SU-DHL-6 (cell line): ENCODE measurements around the gene GCNT3.

Experiments
- H2AFZ ChIP-seq: fragments of 200-600 bp; sonication (generic); 2 replicates; pipeline ENCODE4 v1.6.1; 2014; ENCODE audit warnings: low read depth, mild to moderate bottlenecking, moderate library complexity, mixed read lengths, antibody characterized with exemption, low read length; ENCODE audit not compliant: severe bottlenecking
- H3F3A ChIP-seq: fragments of 200-600 bp; shearing (Covaris generic); 2 replicates; pipeline ENCODE4 v1.6.0; 2016; ENCODE audit warnings: antibody characterized with exemption, mild to moderate bottlenecking; ENCODE audit not compliant: insufficient read depth
- H3K27ac ChIP-seq: fragments of 200-600 bp; sonication (generic); 2 replicates; pipeline ENCODE4 v1.5.1; 2016; ENCODE audit warnings: low read depth, mild to moderate bottlenecking, low read length, moderate library complexity, mixed read lengths
- H3K27me3 ChIP-seq: fragments of 200-600 bp; sonication (generic), shearing (Covaris generic); 2 replicates; pipeline ENCODE4 v1.6.0; 2014; ENCODE audit warnings: mild to moderate bottlenecking, low read length
- H3K36me3 ChIP-seq: fragments of 200-600 bp; sonication (generic); 2 replicates; pipeline ENCODE4 v1.6.1; 2014; ENCODE audit warnings: mild to moderate bottlenecking, low read length, mixed read lengths
- H3K4me2 ChIP-seq: fragments of 300-600, 200-600 bp; shearing (Covaris generic), sonication (generic); 2 replicates; pipeline ENCODE4 v1.6.0; 2014; ENCODE audit warnings: low read length, low read depth, mild to moderate bottlenecking; ENCODE audit not compliant: poor library complexity, severe bottlenecking
- H3K4me3 ChIP-seq: fragments of 200-600 bp; sonication (generic); 2 replicates; pipeline ENCODE4 v1.5.1; 2014; ENCODE audit warnings: antibody characterized with exemption, low read length, mild to moderate bottlenecking, mixed read lengths; ENCODE audit not compliant: insufficient read depth, poor library complexity, severe bottlenecking
- H3K79me2 ChIP-seq: fragments of 200-600 bp; sonication (generic); 2 replicates; pipeline ENCODE4 v1.6.1; 2014; ENCODE audit warnings: mild to moderate bottlenecking, low read length, moderate library complexity; ENCODE audit not compliant: insufficient read depth
- H3K9ac ChIP-seq: fragments of 200-600 bp; sonication (generic); 2 replicates; pipeline ENCODE4 v1.7.0; 2014; ENCODE audit warnings: mild to moderate bottlenecking, low read length
- H3K9me2 ChIP-seq: fragments of 200-600 bp; sonication (generic); replicated peaks from 2 replicates; pipeline ENCODE4 v1.6.1; 2014; ENCODE audit warnings: low read length; ENCODE audit not compliant: insufficient read depth
- H3K9me3 ChIP-seq: fragments of 200-600 bp; sonication (generic); 2 replicates; pipeline ENCODE4 v1.6.1; 2014; ENCODE audit warnings: low read length, mixed read lengths; ENCODE audit not compliant: insufficient read depth
- H4K20me1 ChIP-seq: fragments of 200-600 bp; sonication (generic); 2 replicates; pipeline ENCODE4 v1.6.1; 2014; ENCODE audit warnings: low read depth, mild to moderate bottlenecking, antibody characterized with exemption, low read length, moderate library complexity, mixed read lengths
- EZH2phosphoT487 ChIP-seq: fragments of 200-600 bp; sonication (generic), shearing (Covaris generic); conservative IDR thresholded peaks from 2 replicates; pipeline ENCODE4 v1.6.1; 2018; ENCODE audit warnings: mild to moderate bottlenecking, antibody characterized with exemption, low read length, moderate library complexity, mixed read lengths
- TF ChIP-seq, protein P1 (sequence below): fragments of 200-600 bp; sonication (generic); IDR thresholded peaks from one replicate; pipeline ENCODE4 v1.5.1; 2017; ENCODE audit warnings: antibody characterized with exemption, mild to moderate bottlenecking, low read length, moderate library complexity; ENCODE audit not compliant: insufficient read depth, poor library complexity, severe bottlenecking

GCNT3 gene

DNA sequence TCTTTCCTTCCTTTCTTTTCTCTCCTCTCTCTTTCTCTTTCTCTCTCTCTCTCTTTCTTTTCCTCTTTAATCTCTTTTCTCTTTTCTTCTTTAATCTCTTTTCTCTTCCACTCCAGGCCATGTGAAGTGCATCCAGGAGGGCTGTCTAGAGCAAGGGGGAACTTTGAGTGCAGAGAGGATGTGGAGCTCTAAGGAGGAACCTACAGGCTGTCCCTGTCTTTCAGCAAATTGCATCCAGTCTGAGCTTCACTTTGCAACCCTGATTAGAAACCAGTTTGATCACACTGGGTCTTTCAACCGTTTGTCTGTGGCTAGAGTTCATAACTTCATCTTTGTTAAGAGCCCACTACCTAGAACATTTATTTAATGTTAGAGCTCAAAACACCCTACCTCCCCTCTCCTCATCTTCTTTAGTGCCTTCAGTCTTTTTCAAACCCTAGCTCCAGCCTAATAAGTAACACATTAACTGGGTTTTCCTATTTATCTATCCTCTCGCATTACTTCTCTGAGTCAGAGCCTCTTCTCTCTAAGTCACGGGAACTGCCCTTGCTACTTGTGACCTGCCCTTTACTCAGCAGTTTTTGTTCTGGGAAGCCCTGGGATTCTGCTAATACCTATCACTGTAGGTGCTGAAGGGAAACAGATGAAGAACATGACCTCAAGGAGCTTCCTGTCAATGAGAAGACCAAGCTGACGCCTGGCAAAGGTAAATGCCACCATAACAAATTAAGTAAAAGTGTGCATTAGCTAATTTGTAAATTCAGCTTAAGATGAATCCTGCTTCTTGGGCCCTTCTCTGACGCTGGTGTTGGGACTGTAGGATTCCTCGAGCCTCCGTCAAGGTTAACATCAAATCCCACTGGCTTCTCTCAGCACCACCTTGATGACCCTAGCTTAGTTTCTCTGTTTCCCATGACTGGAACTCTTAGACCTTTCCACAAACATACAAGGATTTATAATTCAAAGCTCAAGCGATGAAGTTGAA lies at the start of gene GCNT3:
GCNT3 (plus strand) TSS at position 508 of the 985 bp plus-strand sequence. CDS start 6,456 bp downstream, outside the sequence.
- Histone ChIP-seq H3K27me3 (no peaks in the 10 kb centered on the region), H3K27ac (no peak within 1 kb of the TSS), H3K36me3 (no peaks in the 10 kb centered on the region), H3K9me2 (no peaks in the 10 kb centered on the region), H3K4me2 (no peak within 1 kb of the TSS), H3K79me2 (no peaks in the 10 kb centered on the region), H3K4me3 (no peak within 1 kb of the TSS), H3K9me3 (no peaks in the 10 kb centered on the region), H4K20me1 (no peaks in the 10 kb centered on the region), H2AFZ (no peak within 1 kb of the TSS), H3F3A (no peaks in the 10 kb centered on the region), H3K9ac (no peak within 1 kb of the TSS)
- TF ChIP-seq, protein P1, sequence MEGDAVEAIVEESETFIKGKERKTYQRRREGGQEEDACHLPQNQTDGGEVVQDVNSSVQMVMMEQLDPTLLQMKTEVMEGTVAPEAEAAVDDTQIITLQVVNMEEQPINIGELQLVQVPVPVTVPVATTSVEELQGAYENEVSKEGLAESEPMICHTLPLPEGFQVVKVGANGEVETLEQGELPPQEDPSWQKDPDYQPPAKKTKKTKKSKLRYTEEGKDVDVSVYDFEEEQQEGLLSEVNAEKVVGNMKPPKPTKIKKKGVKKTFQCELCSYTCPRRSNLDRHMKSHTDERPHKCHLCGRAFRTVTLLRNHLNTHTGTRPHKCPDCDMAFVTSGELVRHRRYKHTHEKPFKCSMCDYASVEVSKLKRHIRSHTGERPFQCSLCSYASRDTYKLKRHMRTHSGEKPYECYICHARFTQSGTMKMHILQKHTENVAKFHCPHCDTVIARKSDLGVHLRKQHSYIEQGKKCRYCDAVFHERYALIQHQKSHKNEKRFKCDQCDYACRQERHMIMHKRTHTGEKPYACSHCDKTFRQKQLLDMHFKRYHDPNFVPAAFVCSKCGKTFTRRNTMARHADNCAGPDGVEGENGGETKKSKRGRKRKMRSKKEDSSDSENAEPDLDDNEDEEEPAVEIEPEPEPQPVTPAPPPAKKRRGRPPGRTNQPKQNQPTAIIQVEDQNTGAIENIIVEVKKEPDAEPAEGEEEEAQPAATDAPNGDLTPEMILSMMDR = no peak
- TF ChIP-seq EZH2phosphoT487 = no peak

DNA sequence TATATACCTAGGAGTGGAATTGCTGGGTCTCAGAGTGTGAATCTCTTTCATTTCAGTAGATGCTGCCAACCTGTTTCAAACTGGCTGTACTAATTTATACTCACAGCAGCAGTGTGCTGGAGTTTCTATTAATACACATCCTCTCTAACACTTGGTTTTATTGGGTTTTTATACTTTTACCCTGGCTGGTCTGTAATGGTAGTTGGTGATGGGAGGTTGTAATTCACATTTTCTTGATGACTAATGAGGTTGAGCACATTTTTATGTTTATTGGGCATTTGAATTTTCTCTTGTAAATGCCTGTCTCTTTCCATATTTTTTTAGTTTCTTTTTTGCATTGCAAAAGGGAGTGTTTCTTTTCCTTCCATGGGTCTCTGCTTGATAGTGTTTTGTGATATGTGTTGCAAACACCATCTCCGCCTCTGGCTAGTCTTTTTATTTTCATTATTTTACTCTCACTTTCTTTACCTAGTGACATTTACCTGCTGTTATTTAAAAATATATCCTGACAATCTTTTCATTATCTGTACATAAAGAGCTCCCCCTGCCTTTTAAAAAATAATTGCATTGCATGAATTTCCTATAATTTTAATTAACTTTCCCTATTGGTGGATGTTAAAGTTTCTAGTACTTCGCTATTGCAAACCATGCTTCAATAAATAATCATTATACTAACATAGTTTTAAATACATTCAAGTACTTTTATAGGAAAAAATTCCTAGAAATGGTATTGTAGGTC lies 49.0 kb upstream of the GCNT3 start:
- no peaks in the 10 kb centered on the region for H3K36me3 ChIP-seq
- no peak overlapping the region for H2AFZ ChIP-seq
- no peaks in the 10 kb centered on the region for H4K20me1 ChIP-seq
- no peaks in the 10 kb centered on the region for H3K9me3 ChIP-seq
- TF ChIP-seq EZH2phosphoT487 = no peak
- TF ChIP-seq, protein P1 = peak; percentile 24
- no peak overlapping the region for H3K4me2 ChIP-seq
- H3K9me2 ChIP-seq = no peaks in the 10 kb centered on the region
- no peak overlapping the region for H3K4me3 ChIP-seq
- no peak overlapping the region for H3K27ac ChIP-seq
- H3K27me3 ChIP-seq = no peaks in the 10 kb centered on the region
- H3K9ac ChIP-seq = no peak overlapping the region
- no peaks in the 10 kb centered on the region for H3K79me2 ChIP-seq
- no peaks in the 10 kb centered on the region for H3F3A ChIP-seq

GRCh38 chr15:59565299-59565698 lies 46.3 kb upstream of the GCNT3 start:
- no peak overlapping the region for H3K27ac ChIP-seq
- no peak overlapping the region for H3K4me3 ChIP-seq
- no peaks in the 10 kb centered on the region for H3K36me3 ChIP-seq
- no peaks in the 10 kb centered on the region for H3K27me3 ChIP-seq
- H2AFZ ChIP-seq = no peak overlapping the region
- H4K20me1 ChIP-seq = no peaks in the 10 kb centered on the region
- no peaks in the 10 kb centered on the region for H3K79me2 ChIP-seq
- no peak overlapping the region for H3K9ac ChIP-seq
- no peaks in the 10 kb centered on the region for H3F3A ChIP-seq
- no peaks in the 10 kb centered on the region for H3K9me3 ChIP-seq
- no peak overlapping the region for H3K4me2 ChIP-seq
- no peaks in the 10 kb centered on the region for H3K9me2 ChIP-seq
- TF ChIP-seq EZH2phosphoT487 = no peak
- TF ChIP-seq, protein P1 = no peak
